Keratinocyte (primary cell): ENCODE data around the gene BDKRB1. TPM values are rescaled to one million over a fixed set of nuclear protein-coding genes. Genes with fewer than 3 reads are reported as not detected.
A peak's percentile ranks its signal among the peaks of the same experiment; 100 is the strongest.

ENCODE experiments used
- DNase-seq: peaks from one replicate; pipeline ENCODE4 v3.0.0-alpha.2; 2011; ENCODE audit warnings: low read depth, missing footprints, low spot score
- FAIRE-seq: peaks from 2 replicates; lab custom pipeline; 2011; peaks lifted over from hg19 to GRCh38; lab: Jason Lieb, UNC
- H2AFZ ChIP-seq: 2 replicates; pipeline ENCODE4 v1.6.0; 2012; ENCODE audit warnings: low read length, control low read depth, inconsistent platforms; ENCODE audit not compliant: control insufficient read depth
- H3K27ac ChIP-seq: 2 replicates; pipeline ENCODE4 v1.5.1; 2011; ENCODE audit warnings: low read length; ENCODE audit not compliant: control insufficient read depth, insufficient read depth
- H3K27me3 ChIP-seq: 3 replicates; pipeline ENCODE4 v1.6.0; 2011; ENCODE audit warnings: low read length; ENCODE audit not compliant: control insufficient read depth, insufficient read depth; ENCODE audit errors: extremely low read depth
- H3K36me3 ChIP-seq, 2 experiments: 2 replicates in 1 of 2; 3 replicates in 1 of 2; pipeline ENCODE4 v1.5.1; 2011; ENCODE audit warnings: low read length in 2 of 2, mild to moderate bottlenecking in 1 of 2; ENCODE audit not compliant: control insufficient read depth in 2 of 2, insufficient read depth in 2 of 2; ENCODE audit errors: extremely low read depth in 1 of 2
- H3K4me1 ChIP-seq: 3 replicates; pipeline ENCODE4 v1.5.1; 2011; ENCODE audit warnings: low read length; ENCODE audit not compliant: control insufficient read depth, insufficient read depth; ENCODE audit errors: extremely low read depth
- H3K4me2 ChIP-seq: 3 replicates; pipeline ENCODE4 v1.6.0; 2011; ENCODE audit warnings: low read depth, low read length; ENCODE audit not compliant: control insufficient read depth, insufficient read depth; ENCODE audit errors: extremely low read depth
- H3K4me3 ChIP-seq, 3 experiments: fragments of 200-600 bp in 1 of 3; sonication (generic) in 1 of 3; 2 replicates in 2 of 3; 3 replicates in 1 of 3; pipeline ENCODE4 v1.5.1; 2011 to 2016; ENCODE audit warnings: low read length in 3 of 3, mild to moderate bottlenecking in 3 of 3, control low read depth in 2 of 3, inconsistent platforms in 1 of 3, low read depth in 1 of 3, mixed read lengths in 1 of 3, mixed run types in 1 of 3, moderate library complexity in 1 of 3; ENCODE audit not compliant: control insufficient read depth in 2 of 3, insufficient read depth in 2 of 3; ENCODE audit errors: extremely low read depth in 1 of 3
- H3K79me2 ChIP-seq: 2 replicates; pipeline ENCODE4 v1.6.0; 2012; ENCODE audit warnings: low read length; ENCODE audit not compliant: control insufficient read depth, insufficient read depth
- H3K9ac ChIP-seq: 3 replicates; pipeline ENCODE4 v1.6.0; 2011; ENCODE audit warnings: low read length; ENCODE audit not compliant: control insufficient read depth, insufficient read depth; ENCODE audit errors: extremely low read depth
- H3K9me1 ChIP-seq: 3 replicates; pipeline ENCODE4 v1.6.0; 2011; ENCODE audit warnings: low read length; ENCODE audit not compliant: control insufficient read depth, insufficient read depth; ENCODE audit errors: extremely low read depth
- H3K9me3 ChIP-seq: 2 replicates; pipeline ENCODE4 v1.5.1; 2012; ENCODE audit warnings: low read depth, low read length; ENCODE audit not compliant: control insufficient read depth
- H4K20me1 ChIP-seq: 3 replicates; pipeline ENCODE4 v1.6.0; 2011; ENCODE audit warnings: low read length; ENCODE audit not compliant: control insufficient read depth, insufficient read depth; ENCODE audit errors: extremely low read depth
- CTCF ChIP-seq, 3 experiments: IDR thresholded peaks in 1 of 3; conservative IDR thresholded peaks in 1 of 3; optimal IDR thresholded peaks in 1 of 3; 2 replicates in 2 of 3; 3 replicates in 1 of 3; pipeline versions ENCODE3 to v1.5.1; 2011; ENCODE audit warnings: low read length in 3 of 3, mild to moderate bottlenecking in 3 of 3, moderate library complexity in 2 of 3, control low read depth in 1 of 3, inconsistent platforms in 1 of 3; ENCODE audit not compliant: insufficient read depth in 2 of 3; ENCODE audit errors: extremely low read depth in 1 of 3
- EZH2 ChIP-seq: IDR thresholded peaks from one replicate; pipeline ENCODE4 v1.6.1; 2012; ENCODE audit warnings: inconsistent platforms, mild to moderate bottlenecking, low read length, moderate library complexity
- dilution Hi-C: fragments of 300-500 bp; cut with MboI; formaldehyde crosslinking; loops from one replicate; pipeline ENCODE4 v1.7.0; 2020; ENCODE audit warnings: low sequenced_read_pairs; ENCODE audit not compliant: extremely low pct_ligation_motif_present
- polyA plus RNA-seq, 5 experiments: library from polyadenylated mRNA; depleted of rRNA in 3 of 5; stranded (reverse) in 3 of 5; stranded (forward) in 1 of 5; unstranded in 1 of 5; fragments of >200 nt; gene quantifications; 1 replicate in 1 of 5; 2 replicates in 3 of 5; 3 replicates in 1 of 5; pipeline versions ENCODE4 v1.2.1 to v1.2.3, GENCODE V29; 2011 to 2012; ENCODE audit warnings: missing spikeins in 2 of 5, low read depth in 1 of 5, low replicate concordance in 1 of 5

Gene BDKRB1
- polyA plus RNA-seq, 1 donor (not counting 4 experiments of a cell fraction or from before 2014, with no cell fraction given), result 3.4 TPM

- DNase-seq (no peak), FAIRE-seq (no peak)
- no peak overlapping the region for H3K4me3 ChIP-seq
- no peak overlapping the region for H3K9ac ChIP-seq
- dilution Hi-C loops, result no loop called here
- peaks cover 10 to 12% of the 10 kb centered on the region in 2 experiments for H3K36me3 ChIP-seq
- H2AFZ ChIP-seq, result no peak overlapping the region
- no peaks in the 10 kb centered on the region for H3K79me2 ChIP-seq
- no peaks in the 10 kb centered on the region for H3K9me1 ChIP-seq
- TF ChIP-seq EZH2 (no peak), CTCF (optimal IDR thresholded peaks at IDR 0.05 in 1 of 3, IDR thresholded peaks at IDR 0.05 in 1 of 3, conservative IDR thresholded peaks at IDR 0.05 in 1 of 3; ENCODE audit: extremely low read depth in 1 of 3, insufficient read depth in 2 of 3, low read length in 3 of 3) (no peak)
- no peaks in the 10 kb centered on the region for H3K9me3 ChIP-seq
- H3K4me1 ChIP-seq, result peaks cover 8% of the 10 kb centered on the region
- peaks cover 5% of the 10 kb centered on the region for H4K20me1 ChIP-seq
- H3K27ac ChIP-seq, result peak overlapping the region; percentile 45
- no peak overlapping the region for H3K4me2 ChIP-seq
- no peaks in the 10 kb centered on the region for H3K27me3 ChIP-seq
Observed at GRCh38 chr14:96245710-96246538, 10.1 kb upstream of the BDKRB1 start.

- Histone ChIP-seq H3K9me3 (no peaks in the 10 kb centered on the region), H3K4me1 (peaks cover 8% of the 10 kb centered on the region), H3K9ac (no peak overlapping the region), H3K36me3 (peaks cover 5 to 7% of the 10 kb centered on the region in 2 experiments), H4K20me1 (peaks cover 5% of the 10 kb centered on the region), H3K9me1 (no peaks in the 10 kb centered on the region), H3K4me3 (no peak overlapping the region), H3K4me2 (no peak overlapping the region), H2AFZ (no peak overlapping the region), H3K27me3 (no peaks in the 10 kb centered on the region), H3K79me2 (no peaks in the 10 kb centered on the region), H3K27ac (peak overlapping the region; percentile 45)
- FAIRE-seq, result peak; percentile 87
- TF ChIP-seq EZH2 (no peak), CTCF (optimal IDR thresholded peaks at IDR 0.05 in 1 of 3, IDR thresholded peaks at IDR 0.05 in 1 of 3, conservative IDR thresholded peaks at IDR 0.05 in 1 of 3; ENCODE audit: extremely low read depth in 1 of 3, insufficient read depth in 2 of 3, low read length in 3 of 3) (peak in 1 of 3 experiments; percentile 39)
- DNase-seq, result no peak
- dilution Hi-C loops, result no loop called here
Observed at GRCh38 chr14:96246539-96246847, 9.5 kb upstream of the BDKRB1 start.
